HG03097 (cell line): ENCODE data around the gene KRTAP5-11.
"Not testable (repeated sequence)": the region's sequence is repeated elsewhere in the genome, so short reads cannot be mapped to it uniquely, and the experiment has no call there.

ENCODE experiments used
- ATAC-seq: cut with Tn5 transposase; IDR thresholded peaks from one replicate; pipeline ENCODE4 v1.9.1; 2021; ENCODE audit not compliant: unreplicated experiment, low FRiP score

KRTAP5-11 gene

DNA sequence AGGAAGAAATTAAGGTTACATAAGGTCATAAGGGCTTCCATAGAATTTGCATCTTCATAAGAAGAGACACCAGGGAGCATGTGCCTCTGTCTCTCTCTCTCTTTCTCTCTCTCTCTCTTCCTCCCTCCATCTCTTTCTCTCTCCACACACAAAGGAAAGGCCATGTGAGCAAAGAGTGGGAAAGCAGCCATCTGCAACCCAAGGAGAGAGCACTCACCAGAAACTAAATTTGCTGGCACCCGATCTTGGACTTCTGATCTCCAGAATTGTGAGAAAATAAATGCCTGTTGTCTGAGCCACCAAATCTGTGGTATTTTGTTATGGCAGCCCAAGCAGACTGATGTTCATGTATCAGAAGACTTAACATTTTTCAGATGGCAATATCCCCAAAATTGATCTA, 23.7 kb downstream of the KRTAP5-11 start:
- no peak for ATAC-seq

DNA sequence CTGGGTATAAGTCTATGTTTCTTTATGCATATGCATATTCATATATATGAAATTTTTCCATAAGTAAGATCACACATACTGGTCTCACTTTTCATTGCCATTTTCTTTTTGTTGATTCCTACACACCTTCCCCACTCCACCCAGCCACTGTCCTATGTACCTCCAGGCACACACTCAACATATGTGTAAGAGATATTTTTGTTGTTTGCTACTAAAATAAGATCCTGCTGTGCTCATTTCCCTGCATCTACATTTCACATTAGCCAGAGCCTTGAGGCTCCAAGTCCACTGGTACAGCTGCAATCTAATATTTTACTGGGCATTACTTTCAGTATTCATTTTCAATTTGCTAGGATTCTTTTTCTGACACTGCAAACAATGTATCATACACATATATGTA, 25.4 kb downstream of the KRTAP5-11 start:
- ATAC-seq: no peak

DNA sequence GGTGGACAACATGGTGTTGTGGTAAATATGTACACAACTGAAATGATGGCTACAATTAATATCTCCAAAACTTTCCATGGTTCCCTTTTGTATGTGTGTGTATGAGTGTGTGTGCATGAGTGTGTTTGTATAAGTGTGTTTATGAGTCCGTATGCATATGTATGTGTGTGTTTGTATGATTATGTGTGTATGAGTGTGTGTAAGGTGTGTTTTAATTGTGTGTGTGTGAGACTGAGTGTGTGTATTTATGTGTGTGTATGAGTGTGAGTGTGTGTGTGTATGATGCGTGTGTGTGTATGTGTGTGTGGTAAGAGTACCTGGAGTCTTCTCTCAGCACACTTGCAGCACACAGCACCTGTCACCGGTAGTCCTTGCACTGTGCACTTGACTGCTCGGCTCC, 26.7 kb downstream of the KRTAP5-11 start:
- no peak for ATAC-seq

DNA sequence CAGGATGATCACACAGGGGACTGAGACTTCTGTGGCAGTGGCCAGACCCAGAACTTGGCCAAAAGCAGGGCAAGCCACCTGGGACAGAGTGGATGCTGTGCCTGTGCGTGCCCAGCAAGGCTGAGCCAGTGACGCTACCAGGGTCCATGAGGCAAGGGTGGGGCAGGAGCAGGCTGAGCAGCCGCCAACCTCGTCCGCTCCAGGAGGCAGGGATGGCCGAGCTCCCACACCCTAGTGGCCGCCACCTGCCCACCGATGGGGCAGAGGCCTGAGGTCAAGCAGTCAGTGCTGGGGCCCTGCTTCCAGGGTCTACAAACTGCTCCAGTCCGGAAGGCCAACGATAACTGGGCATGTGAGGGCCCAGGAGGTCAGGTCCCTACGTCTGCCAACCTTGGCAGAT, 27.2 kb downstream of the KRTAP5-11 start:
- no peak for ATAC-seq

DNA sequence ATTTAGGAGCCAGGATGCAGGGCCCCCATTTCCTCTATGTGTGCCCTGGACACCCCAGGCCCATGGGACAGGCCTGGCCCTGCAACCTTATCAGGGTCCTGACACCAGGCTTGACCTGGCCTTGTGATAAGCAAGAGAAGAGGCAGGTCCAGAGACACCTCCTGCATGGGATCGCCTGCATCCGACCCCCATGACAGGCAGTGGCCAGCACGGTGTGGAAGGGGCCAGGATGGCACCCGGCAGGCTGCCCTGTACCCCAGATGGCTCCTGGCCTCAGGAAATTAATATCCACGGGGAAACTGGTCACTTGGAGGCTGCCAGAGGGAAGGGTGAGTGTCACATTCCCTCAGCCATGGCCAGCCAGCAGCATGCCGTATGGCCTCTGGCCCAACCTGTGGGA, 27.7 kb downstream of the KRTAP5-11 start:
- no peak for ATAC-seq

DNA sequence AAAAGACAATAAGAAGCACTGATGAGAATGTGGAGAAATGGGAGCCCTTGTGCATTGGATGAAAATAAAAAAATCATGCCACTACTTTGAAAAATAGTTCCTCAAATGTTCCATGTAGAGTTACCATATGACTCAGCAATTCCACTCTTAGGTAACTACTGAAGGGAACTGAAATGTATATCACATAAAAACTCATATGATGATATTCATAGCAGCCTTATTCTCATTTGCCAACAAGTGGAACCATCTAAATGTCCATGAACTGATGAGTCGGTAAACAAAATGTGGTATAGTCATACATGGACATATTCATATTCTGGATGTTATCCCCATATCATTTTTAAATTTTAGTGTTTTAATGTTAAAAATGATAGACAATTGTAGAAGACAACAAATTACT, 31.0 kb downstream of the KRTAP5-11 start:
- ATAC-seq: no peak

DNA sequence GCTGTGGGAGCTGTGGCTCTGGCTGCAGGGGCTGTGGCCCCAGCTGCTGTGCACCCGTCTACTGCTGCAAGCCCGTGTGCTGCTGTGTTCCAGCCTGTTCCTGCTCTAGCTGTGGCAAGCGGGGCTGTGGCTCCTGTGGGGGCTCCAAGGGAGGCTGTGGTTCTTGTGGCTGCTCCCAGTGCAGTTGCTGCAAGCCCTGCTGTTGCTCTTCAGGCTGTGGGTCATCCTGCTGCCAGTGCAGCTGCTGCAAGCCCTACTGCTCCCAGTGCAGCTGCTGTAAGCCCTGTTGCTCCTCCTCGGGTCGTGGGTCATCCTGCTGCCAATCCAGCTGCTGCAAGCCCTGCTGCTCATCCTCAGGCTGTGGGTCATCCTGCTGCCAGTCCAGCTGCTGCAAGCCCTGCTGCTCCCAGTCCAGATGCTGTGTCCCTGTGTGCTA, 33.9 kb downstream of the KRTAP5-11 start:
- ATAC-seq: no peak

DNA sequence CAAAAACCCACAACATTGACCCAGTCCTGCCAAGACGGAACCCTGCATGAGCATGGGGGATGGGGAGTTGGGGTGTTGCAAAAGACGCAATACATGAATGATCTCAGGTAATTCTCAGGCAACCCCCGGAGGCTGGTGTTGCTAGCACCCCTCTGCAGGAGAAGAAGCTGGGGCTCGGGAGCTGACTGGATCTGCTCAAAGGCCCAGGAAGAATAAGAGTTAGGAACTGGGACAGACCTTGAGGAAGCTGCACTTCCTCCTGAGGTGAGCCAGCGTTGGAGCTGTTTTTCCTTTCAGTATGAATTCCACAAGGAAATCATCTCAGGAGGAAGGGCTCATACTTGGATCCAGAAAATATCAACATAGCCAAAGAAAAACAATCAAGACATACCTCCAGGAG, 34.6 kb downstream of the KRTAP5-11 start, which contains the start of gene KRTAP5-9:
KRTAP5-9 (plus strand) TSS at position 301 of the 400 bp plus-strand sequence. CDS start 238 bp downstream, outside the sequence.
- no peak for ATAC-seq

DNA sequence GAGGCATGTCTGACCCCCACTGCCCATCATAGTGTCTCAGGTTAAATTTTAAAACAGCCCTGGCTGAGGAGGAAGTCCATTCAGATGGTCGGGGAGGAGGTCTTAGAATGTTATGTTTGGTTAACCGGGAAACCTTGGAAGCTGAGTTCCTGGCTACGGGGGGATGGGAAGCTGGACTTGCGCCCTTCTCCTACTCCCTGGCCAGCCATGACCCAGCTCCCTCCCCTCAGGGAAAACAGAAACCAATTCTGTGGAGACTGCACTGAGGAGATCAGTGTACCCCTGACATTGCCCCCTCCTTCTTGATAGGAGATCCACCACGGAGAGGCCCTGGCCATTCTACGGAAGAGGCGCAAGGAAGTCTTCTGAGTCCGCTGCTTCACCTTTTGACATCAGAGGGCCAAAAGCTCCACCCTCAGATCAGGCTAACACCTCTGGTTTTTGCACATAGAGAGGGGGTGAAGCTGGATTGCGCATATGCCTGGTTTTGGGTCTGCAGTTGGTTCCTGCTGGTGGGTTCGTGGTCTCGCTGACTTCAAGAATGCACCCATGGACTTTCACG, 37.2 kb downstream of the KRTAP5-11 start:
- ATAC-seq: no peak

DNA sequence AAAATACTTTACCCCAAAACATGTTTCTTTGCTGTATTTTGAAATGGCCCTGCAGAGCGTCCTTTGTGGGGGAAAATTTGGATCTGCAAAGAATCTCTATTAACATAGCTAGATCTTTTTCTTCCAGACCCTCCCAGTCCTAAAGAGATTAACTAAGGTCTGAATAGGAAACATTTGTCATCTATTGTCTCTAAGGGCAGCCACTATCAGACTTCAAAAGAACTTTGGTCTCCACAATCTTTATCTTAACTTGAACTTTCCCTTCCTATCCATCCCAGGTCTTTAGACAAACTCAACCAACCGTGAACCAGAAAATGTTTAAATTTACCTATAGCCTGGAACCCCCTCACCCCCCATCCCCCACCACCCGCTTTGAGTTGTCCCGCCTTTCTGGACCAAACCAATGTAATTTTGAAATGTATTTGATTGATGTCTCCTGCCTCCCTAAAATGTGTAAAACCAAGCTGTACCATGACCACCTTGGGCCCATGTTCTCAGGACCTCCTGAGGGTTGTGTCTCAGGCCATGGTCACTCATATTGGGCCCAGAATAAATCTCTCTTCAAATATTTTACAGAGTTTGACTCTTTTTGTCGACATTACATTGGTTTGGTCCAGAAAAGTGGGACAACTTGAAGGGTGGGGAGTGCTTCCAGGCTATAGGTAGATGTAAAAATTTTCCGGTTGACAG, 38.0 kb downstream of the KRTAP5-11 start:
- ATAC-seq: no peak

DNA sequence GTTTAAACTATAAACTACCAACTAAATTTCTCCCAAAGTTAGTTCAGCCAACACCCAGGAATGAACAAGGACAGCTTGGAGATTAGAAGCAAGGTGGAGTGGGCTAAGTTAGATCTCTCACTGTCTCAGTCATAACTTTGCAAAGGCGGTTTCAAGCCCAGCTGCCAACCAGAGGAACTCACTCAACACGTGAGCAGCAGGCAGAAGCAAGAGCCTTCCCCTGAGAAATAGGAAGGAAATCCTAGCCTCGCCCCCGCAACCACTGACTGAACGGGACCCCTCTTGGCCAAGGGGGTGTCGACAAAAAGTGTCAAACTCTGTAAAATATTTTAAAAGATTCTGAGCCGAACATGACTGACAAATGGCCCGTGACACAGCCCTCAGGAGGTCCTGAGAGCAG, 38.8 kb downstream of the KRTAP5-11 start:
- ATAC-seq: no peak

DNA sequence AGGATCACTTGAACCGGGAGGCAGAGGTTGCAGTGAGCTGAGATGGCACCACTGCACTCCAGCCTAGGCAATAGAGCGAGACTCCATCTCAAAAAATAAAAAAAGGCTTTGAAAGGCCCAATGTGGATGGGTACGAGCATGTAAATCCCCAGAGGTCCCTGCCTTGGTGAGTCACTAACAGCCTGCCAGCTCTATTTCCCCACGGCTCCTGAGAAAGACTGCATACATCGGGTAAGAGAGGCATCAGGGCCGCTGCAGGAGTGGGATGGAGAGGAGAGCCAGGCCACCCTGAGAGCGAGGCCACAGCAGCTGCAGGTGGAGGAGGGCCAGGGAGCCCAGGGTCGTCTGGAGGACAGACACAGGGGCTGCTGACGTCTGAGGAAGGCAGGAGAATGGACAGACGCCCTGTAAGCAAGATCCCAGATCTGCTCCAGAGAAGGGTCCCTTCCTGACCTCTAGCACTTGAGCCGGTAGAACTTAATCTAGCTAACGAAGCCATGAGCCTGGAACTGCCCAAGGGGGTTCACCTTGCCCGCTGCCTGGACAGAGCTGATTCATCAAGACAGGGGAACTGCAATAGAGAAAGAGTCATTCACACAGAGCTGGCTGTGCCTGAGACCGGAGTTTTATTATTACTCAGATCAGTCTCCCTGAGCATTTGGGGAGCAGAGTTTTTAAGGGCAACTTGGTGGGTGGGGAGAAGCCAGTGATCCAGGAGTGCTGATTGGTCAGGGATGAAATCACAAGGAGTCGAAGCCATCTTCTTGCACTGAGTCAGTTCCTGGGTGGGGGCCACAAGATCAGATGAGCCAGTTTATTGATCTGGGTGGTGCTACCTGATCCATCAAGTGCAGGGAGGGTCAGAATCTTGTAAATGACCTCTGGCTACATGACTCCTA, 39.5 kb downstream of the KRTAP5-11 start:
- ATAC-seq: no peak

DNA sequence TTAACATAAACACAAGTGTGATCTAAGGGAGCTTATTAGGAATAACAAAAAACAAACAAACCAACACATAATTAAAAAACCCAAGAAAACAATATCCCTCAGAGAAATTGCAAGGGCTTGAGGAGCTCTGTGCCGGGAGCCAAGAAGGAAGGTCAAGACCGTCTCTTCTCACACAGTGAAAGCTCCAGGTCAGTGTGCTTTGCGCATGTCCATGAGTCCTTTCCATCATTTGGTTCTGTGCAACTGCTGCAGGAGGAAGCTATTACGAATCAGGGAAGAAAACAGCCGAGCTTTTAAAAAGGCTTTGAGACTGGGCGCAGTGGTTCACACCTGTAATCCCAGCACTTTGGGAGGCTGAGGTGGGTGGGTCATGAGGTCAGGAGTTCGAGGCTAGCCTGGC, 40.3 kb downstream of the KRTAP5-11 start:
- no peak for ATAC-seq

DNA sequence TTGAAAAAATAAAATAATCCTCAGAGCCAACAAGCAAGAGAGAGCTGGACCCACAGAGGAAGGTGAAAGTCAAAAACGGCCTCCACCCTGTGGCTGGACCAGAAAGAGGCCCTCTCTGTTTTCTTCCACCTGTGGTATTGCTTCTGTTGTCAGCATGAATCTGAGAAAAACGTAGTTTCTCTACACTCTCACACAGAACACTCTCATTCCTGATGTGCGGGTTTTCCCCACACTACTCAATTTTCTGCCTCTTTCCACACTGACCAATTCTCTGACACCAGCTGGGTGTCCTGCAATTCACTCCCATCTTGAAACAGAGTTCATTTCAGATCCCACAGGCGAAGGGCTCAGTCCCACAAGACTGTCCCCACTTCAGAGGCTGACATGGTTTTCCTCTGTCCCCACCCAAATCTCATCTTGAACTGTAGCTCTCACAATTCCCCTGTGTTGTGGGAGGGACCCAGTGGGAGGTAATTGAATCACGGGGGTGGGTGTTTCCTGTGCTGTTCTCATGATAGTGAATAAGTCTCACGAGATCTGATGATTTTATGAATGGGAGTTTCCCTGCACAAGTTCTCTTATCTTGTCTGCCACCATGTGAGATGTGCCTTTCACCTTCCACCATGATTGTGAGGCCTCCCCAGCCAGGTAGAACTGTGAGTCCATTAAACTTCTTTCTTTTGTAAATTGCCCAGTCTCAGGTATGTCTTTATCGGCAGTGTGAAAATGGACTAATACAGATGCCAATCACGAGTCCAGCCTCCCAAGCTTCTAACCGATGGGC, 42.0 kb downstream of the KRTAP5-11 start:
- ATAC-seq: not testable (repeated sequence)

DNA sequence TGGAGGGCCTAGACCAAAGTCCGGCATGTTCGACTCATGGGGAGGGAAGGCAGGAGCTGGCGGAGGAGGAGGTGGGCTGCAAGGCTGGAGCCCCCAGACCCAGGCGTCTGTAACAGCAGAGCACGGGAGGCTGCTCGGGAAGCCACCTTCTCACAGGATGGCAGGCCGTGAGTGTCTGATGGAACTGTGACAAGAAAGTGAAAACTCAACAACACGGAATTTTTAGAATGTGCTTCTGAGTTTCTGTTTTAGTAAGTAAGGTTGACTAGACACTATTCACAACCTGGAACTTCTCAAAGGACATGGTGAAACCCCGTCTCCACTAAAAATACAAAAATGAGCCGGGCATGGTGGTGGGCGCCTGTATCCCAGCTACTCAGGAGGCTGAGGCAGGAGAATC, 42.7 kb downstream of the KRTAP5-11 start:
- ATAC-seq: not testable (repeated sequence)

DNA sequence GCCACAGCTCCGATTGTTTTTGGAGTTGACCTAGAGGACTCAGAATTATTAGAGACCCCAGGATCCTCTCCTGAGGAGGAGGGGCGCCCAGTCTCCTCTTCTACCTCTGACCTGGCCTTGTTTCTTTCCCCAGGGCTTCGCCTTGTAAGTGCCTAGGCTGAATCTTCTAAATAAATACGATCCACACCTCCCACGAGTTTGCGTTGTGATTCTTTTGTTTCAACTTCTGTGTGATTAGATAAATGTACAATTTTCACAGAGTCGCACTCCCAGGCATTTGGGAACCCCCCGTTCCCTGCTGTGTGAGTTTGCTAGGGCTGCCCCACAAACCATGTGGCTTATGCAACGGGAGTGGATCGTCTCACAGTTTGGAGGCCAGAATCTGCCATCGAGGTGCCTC, 43.7 kb downstream of the KRTAP5-11 start:
- ATAC-seq: no peak

DNA sequence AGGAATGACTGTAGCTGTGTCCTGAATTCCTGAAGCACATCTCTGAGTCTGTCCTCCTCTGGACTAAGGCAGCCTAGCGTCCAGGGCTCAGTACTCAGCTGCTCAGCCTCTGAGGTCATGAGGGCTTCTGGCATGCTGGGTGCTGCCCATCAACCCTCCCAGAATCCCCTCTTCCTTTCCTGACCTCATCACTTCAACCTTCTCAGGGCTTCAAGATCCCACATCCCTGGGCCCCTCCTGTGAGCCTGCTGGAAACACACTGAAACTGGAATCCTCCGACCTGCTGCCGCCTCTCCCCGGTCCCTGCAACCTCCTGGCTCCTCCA, 44.0 kb downstream of the KRTAP5-11 start:
- ATAC-seq: no peak

DNA sequence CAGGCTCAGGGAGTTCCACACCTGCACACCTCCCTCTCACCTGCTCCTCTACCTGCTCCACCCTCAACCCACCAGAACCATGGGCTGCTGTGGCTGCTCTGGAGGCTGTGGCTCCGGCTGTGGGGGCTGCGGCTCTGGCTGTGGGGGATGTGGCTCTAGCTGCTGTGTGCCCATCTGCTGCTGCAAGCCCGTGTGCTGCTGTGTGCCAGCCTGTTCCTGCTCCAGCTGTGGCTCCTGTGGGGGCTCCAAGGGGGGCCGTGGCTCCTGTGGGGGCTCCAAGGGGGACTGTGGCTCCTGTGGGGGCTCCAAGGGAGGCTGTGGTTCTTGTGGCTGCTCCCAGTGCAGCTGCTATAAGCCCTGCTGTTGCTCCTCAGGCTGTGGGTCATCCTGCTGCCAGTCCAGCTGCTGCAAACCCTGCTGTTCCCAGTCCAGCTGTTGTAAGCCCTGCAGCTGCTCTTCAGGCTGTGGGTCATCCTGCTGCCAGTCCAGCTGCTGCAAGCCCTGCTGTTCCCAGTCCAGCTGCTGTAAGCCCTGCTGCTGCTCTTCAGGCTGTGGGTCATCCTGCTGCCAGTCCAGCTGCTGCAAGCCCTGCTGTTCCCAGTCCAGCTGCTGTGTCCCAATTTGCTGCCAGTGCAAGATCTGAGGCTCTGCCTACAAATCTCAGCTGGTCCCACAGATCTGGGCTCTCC, 44.6 kb downstream of the KRTAP5-11 start, which contains the start of gene KRTAP5-8:
KRTAP5-8 (plus strand) TSS at position 49 of the 689 bp plus-strand sequence; CDS start at position 80, 31 bp downstream.
- ATAC-seq: not testable (repeated sequence)

DNA sequence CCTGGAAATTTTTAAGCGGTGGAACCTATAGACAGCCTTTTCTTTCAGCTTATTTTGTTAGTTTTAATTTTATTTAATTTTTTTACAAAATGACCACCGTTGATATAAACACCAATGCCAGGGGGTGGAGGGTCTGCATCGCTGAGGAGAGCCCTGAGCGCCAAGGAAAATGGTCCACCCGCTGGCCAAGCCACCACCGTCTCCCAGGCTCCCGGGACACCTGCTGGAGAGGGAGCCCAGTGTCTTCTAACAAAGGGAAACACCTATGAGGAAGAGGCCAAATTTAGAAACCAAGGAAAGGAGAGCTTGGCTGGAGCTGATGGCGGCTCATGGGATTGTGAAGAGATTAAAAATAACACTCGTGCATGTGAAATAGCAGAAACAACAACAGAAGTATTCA, 45.1 kb downstream of the KRTAP5-11 start:
- no peak for ATAC-seq

DNA sequence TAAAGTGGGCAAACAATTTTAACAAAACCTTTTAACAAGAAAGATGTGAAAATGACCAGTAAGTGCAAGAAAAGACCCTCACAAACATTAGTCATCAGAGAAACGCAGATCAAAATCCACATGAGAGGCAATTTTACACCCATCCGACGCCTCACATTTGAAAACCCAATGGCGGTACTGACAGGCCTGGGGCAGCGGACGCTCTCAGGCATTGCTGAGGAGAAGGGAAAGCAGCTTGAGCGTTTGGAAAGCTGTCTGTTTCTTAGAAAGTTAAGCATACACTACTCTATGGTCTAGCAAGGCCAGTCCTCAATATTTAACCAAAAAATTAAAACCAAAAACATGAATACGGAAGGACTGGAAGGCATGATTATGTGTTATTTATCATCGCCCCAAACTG, 46.9 kb downstream of the KRTAP5-11 start:
- no peak for ATAC-seq
